WTC11 (cell line): Measurements from ENCODE around the gene FREM1. TPM values are rescaled to one million over a fixed set of nuclear protein-coding genes. Genes with fewer than 3 reads are reported as not detected.

Experiments used
- ATAC-seq: fragments of 200-7000 bp; cut with Tn5 transposase; 2 replicates; pipeline ENCODE4 v1.10.0; 2021; ENCODE audit warnings: mild to moderate bottlenecking, moderate library complexity
- CTCF ChIA-PET: fragments of 300-600 bp; sonication (Branson Sonifier 250); formaldehyde crosslinking; loops from one replicate; lab custom pipeline; 2021; ENCODE audit warnings: antibody characterized with exemption; lab: Charles Lee
- POLR2A ChIA-PET: fragments of 350-600 bp; sonication (Branson Sonifier 250); formaldehyde crosslinking; loops from one replicate; lab custom pipeline; 2021; ENCODE audit warnings: antibody characterized with exemption; lab: Charles Lee
- DNase-seq: peaks from one replicate; pipeline ENCODE4 v3.0.0; 2021; ENCODE audit warnings: low spot score
- H3K27ac Mint-ChIP-seq: 2 replicates; pipeline ENCODE4 v1.8.0; 2021; ENCODE audit warnings: mixed read lengths
- H3K27me3 Mint-ChIP-seq: 2 replicates; pipeline ENCODE4 v1.8.0; 2021; ENCODE audit warnings: low read depth, mild to moderate bottlenecking, moderate library complexity, mixed read lengths
- H3K36me3 Mint-ChIP-seq: 2 replicates; pipeline ENCODE4 v1.8.0; 2021; ENCODE audit warnings: mixed read lengths
- H3K4me1 Mint-ChIP-seq: 2 replicates; pipeline ENCODE4 v1.8.0; 2022; ENCODE audit warnings: mixed read lengths
- H3K4me3 Mint-ChIP-seq: 2 replicates; pipeline ENCODE4 v1.8.0; 2021; ENCODE audit warnings: mild to moderate bottlenecking, moderate library complexity, mixed read lengths
- H3K9me3 Mint-ChIP-seq: 2 replicates; pipeline ENCODE4 v1.8.0; 2021; ENCODE audit warnings: mixed read lengths
- AR ChIP-seq: fragments of 250-450 bp; sonication (Bioruptor Pico); IDR thresholded peaks from 2 replicates; pipeline ENCODE4 v1.9.0; 2021; ENCODE audit warnings: mild to moderate bottlenecking
- ATF2 ChIP-seq: sonication (generic); formaldehyde crosslinking; IDR thresholded peaks from 2 replicates; pipeline ENCODE4 v1.8.1; 2022; ENCODE audit warnings: low read depth, missing genetic modification reagents, borderline replicate concordance
- CREB1 ChIP-seq: sonication (generic); formaldehyde crosslinking; IDR thresholded peaks from 2 replicates; pipeline ENCODE4 v1.8.0; 2023; ENCODE audit warnings: mild to moderate bottlenecking, missing genetic modification reagents
- CREM ChIP-seq: sonication (generic); formaldehyde crosslinking; IDR thresholded peaks from 2 replicates; pipeline ENCODE4 v1.8.1; 2022; ENCODE audit warnings: mild to moderate bottlenecking, missing genetic modification reagents, moderate library complexity
- GRHL2 ChIP-seq: fragments of 250-450 bp; sonication (Bioruptor Pico); IDR thresholded peaks from 2 replicates; pipeline ENCODE4 v1.8.0; 2022; ENCODE audit warnings: mild to moderate bottlenecking, moderate library complexity; ENCODE audit not compliant: insufficient replicate concordance, severe bottlenecking
- HMGA2 ChIP-seq: fragments of 250-450 bp; sonication (Bioruptor Pico); IDR thresholded peaks from 2 replicates; pipeline ENCODE4 v1.4.0; 2021; ENCODE audit warnings: mild to moderate bottlenecking, moderate library complexity
- NFE2L1 ChIP-seq: sonication (generic); formaldehyde crosslinking; IDR thresholded peaks from 2 replicates; pipeline ENCODE4 v1.8.1; 2023; ENCODE audit warnings: missing genetic modification reagents
- NFYB ChIP-seq: sonication (generic); formaldehyde crosslinking; conservative IDR thresholded peaks from 2 replicates; pipeline ENCODE4 v1.8.0; 2022; ENCODE audit warnings: low read depth, missing genetic modification reagents
- NR2C2 ChIP-seq: sonication (generic); formaldehyde crosslinking; IDR thresholded peaks from 2 replicates; pipeline ENCODE4 v1.8.0; 2022; ENCODE audit warnings: mild to moderate bottlenecking, missing genetic modification reagents
- RORB ChIP-seq: fragments of 250-450 bp; sonication (Bioruptor Pico); IDR thresholded peaks from 2 replicates; pipeline ENCODE4 v1.9.0; 2021; ENCODE audit warnings: mild to moderate bottlenecking
- TEAD4 ChIP-seq: sonication (generic); formaldehyde crosslinking; IDR thresholded peaks from 2 replicates; pipeline ENCODE4 v1.8.0; 2022; ENCODE audit warnings: mild to moderate bottlenecking, missing genetic modification reagents
- ZBTB43 ChIP-seq: sonication (generic); formaldehyde crosslinking; IDR thresholded peaks from 2 replicates; pipeline ENCODE4 v1.8.1; 2023; ENCODE audit warnings: mild to moderate bottlenecking, missing genetic modification reagents
- ZNF219 ChIP-seq: sonication (generic); formaldehyde crosslinking; IDR thresholded peaks from 2 replicates; pipeline ENCODE4 v1.8.0; 2023; ENCODE audit warnings: missing genetic modification reagents, mild to moderate bottlenecking, borderline replicate concordance
- ZNF317 ChIP-seq: sonication (generic); formaldehyde crosslinking; IDR thresholded peaks from 2 replicates; pipeline ENCODE4 v1.8.1; 2023; ENCODE audit warnings: low read depth, mild to moderate bottlenecking, moderate library complexity, missing genetic modification reagents, borderline replicate concordance
- ZNF532 ChIP-seq: fragments of 250-450 bp; sonication (Bioruptor Pico); IDR thresholded peaks from 2 replicates; pipeline ENCODE4 v1.9.0; 2021; ENCODE audit warnings: mild to moderate bottlenecking, borderline replicate concordance
- ZNF671 ChIP-seq: fragments of 250-450 bp; sonication (Bioruptor Pico); IDR thresholded peaks from 2 replicates; pipeline ENCODE4 v1.8.0; 2021; ENCODE audit warnings: mild to moderate bottlenecking
- total RNA-seq: library from RNA; stranded (reverse); gene quantifications from 3 replicates; pipeline ENCODE4 v1.2.3, GENCODE V29; 2021
- TF ChIP-seq, protein P1 (sequence below): sonication (generic); formaldehyde crosslinking; IDR thresholded peaks from 2 replicates; pipeline ENCODE4 v1.8.1; 2022; ENCODE audit warnings: low read depth, mild to moderate bottlenecking, moderate library complexity, missing genetic modification reagents, borderline replicate concordance
- TF ChIP-seq, protein P2 (sequence below): sonication (generic); formaldehyde crosslinking; IDR thresholded peaks from 2 replicates; pipeline ENCODE4 v1.8.0; 2022; ENCODE audit warnings: missing genetic modification reagents
- TF ChIP-seq, protein P3 (sequence below): sonication (generic); formaldehyde crosslinking; IDR thresholded peaks from 2 replicates; pipeline ENCODE4 v1.8.1; 2023; ENCODE audit warnings: mild to moderate bottlenecking, missing genetic modification reagents, moderate library complexity

Gene FREM1
- total RNA-seq, 1 experiment from 2014 or later = 2.8 TPM

DNA sequence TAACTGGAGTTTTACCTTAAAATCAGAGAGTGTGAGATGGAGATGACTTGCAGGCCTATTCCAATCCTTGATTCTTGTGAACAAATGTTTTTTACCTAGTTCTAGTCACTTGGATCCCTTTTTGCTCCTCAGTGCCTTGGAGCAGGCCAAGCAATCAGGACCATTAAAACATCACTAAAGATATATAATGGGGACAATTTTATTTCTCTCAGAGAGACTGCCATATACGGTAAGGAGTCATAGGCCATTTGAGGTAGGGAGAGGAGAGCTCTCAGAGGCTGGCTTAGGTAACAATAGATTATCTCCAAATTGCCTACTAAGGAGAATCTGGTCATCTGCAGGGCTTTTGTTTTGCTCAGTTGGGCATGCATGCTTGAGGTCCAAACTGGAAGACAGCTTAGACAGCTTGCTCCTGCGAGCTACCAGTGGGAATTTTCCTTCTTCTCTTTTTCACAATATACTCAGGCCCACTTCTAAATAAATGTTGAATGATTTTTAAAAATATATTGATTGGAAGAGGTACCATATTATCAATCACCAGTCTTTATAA is 44.0 kb downstream of the FREM1 start:
- Mint-ChIP-seq H3K4me1 (no peaks in the 10 kb centered on the region), H3K9me3 (no peaks in the 10 kb centered on the region), H3K4me3 (no peak overlapping the region)
- CTCF ChIA-PET = no interaction called here
- no peak for ATAC-seq
- no peak for TF ChIP-seq ZBTB43
- TF ChIP-seq CREB1 (CRISPR knock-in tag) = no peak
- no peak for TF ChIP-seq ZNF671 (CRISPR knock-in tag)
- TF ChIP-seq, all 79 proteins: peak for 0
- Mint-ChIP-seq H3K36me3 (no peaks in the 10 kb centered on the region), H3K27me3 (no peaks in the 10 kb centered on the region), H3K27ac (no peak overlapping the region)
- DNase-seq = no peak
- POLR2A ChIA-PET = no interaction called here

DNA sequence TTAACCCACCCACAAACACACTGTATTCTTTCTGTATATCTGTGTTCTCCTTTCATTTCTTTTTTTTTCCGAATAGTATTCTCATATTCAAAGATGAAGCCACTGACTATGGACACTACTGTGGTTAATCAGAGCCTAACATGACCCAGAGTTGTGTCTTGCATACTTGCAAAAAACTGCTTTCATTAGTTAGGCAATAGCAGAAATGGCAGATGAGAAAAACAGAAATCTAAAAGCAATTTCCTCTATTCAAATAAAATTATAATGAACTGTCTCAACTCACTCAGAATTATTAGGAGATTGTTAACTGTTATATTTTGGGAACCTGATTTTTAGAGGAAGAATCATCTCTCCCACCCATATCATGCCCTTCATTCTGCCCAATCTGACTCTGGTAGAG is 45.9 kb downstream of the FREM1 start:
- H3K4me3 Mint-ChIP-seq = no peak overlapping the region
- CTCF ChIA-PET = no interaction called here
- TF ChIP-seq NR2C2 (CRISPR knock-in tag) (no peak), CREM (CRISPR knock-in tag) (no peak), NFE2L1 (CRISPR knock-in tag) (no peak), TEAD4 (CRISPR knock-in tag) (no peak), NFYB (CRISPR knock-in tag) (no peak), GRHL2 (CRISPR knock-in tag) (no peak), CREB1 (CRISPR knock-in tag) (no peak), ATF2 (CRISPR knock-in tag) (no peak), ZNF219 (CRISPR knock-in tag) (no peak), RORB (no peak), ZNF532 (CRISPR knock-in tag) (no peak), ZNF317 (CRISPR knock-in tag) (no peak), AR (CRISPR knock-in tag) (no peak), HMGA2 (CRISPR knock-in tag) (no peak)
- TF ChIP-seq, protein P1, sequence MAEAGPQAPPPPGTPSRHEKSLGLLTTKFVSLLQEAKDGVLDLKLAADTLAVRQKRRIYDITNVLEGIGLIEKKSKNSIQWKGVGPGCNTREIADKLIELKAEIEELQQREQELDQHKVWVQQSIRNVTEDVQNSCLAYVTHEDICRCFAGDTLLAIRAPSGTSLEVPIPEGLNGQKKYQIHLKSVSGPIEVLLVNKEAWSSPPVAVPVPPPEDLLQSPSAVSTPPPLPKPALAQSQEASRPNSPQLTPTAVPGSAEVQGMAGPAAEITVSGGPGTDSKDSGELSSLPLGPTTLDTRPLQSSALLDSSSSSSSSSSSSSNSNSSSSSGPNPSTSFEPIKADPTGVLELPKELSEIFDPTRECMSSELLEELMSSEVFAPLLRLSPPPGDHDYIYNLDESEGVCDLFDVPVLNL (CRISPR knock-in tag) = no peak
- TF ChIP-seq, protein P2, sequence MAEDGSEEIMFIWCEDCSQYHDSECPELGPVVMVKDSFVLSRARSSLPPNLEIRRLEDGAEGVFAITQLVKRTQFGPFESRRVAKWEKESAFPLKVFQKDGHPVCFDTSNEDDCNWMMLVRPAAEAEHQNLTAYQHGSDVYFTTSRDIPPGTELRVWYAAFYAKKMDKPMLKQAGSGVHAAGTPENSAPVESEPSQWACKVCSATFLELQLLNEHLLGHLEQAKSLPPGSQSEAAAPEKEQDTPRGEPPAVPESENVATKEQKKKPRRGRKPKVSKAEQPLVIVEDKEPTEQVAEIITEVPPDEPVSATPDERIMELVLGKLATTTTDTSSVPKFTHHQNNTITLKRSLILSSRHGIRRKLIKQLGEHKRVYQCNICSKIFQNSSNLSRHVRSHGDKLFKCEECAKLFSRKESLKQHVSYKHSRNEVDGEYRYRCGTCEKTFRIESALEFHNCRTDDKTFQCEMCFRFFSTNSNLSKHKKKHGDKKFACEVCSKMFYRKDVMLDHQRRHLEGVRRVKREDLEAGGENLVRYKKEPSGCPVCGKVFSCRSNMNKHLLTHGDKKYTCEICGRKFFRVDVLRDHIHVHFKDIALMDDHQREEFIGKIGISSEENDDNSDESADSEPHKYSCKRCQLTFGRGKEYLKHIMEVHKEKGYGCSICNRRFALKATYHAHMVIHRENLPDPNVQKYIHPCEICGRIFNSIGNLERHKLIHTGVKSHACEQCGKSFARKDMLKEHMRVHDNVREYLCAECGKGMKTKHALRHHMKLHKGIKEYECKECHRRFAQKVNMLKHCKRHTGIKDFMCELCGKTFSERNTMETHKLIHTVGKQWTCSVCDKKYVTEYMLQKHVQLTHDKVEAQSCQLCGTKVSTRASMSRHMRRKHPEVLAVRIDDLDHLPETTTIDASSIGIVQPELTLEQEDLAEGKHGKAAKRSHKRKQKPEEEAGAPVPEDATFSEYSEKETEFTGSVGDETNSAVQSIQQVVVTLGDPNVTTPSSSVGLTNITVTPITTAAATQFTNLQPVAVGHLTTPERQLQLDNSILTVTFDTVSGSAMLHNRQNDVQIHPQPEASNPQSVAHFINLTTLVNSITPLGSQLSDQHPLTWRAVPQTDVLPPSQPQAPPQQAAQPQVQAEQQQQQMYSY = no peak
- TF ChIP-seq, protein P3, sequence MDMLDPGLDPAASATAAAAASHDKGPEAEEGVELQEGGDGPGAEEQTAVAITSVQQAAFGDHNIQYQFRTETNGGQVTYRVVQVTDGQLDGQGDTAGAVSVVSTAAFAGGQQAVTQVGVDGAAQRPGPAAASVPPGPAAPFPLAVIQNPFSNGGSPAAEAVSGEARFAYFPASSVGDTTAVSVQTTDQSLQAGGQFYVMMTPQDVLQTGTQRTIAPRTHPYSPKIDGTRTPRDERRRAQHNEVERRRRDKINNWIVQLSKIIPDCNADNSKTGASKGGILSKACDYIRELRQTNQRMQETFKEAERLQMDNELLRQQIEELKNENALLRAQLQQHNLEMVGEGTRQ = no peak

More for the DNA sequence above, 45.9 kb downstream of the FREM1 start:
- POLR2A ChIA-PET = no interaction called here
- DNase-seq (no peak), ATAC-seq (no peak)
- H3K27ac Mint-ChIP-seq = no peak overlapping the region
- H3K27me3 Mint-ChIP-seq = no peaks in the 10 kb centered on the region
- no peaks in the 10 kb centered on the region for H3K9me3 Mint-ChIP-seq
- H3K36me3 Mint-ChIP-seq = no peaks in the 10 kb centered on the region
- H3K4me1 Mint-ChIP-seq = no peaks in the 10 kb centered on the region
